Measurements from ENCODE around the gene MMP26. TPM values are rescaled to one million over a fixed set of nuclear protein-coding genes. Genes with fewer than 3 reads are reported as not detected.
"Not testable (repeated sequence)": the region's sequence is repeated elsewhere in the genome, so short reads cannot be mapped to it uniquely, and the experiment has no call there.

The MMP26 gene
- total RNA-seq, 1 donor from 2014 or later: not detected

DNA sequence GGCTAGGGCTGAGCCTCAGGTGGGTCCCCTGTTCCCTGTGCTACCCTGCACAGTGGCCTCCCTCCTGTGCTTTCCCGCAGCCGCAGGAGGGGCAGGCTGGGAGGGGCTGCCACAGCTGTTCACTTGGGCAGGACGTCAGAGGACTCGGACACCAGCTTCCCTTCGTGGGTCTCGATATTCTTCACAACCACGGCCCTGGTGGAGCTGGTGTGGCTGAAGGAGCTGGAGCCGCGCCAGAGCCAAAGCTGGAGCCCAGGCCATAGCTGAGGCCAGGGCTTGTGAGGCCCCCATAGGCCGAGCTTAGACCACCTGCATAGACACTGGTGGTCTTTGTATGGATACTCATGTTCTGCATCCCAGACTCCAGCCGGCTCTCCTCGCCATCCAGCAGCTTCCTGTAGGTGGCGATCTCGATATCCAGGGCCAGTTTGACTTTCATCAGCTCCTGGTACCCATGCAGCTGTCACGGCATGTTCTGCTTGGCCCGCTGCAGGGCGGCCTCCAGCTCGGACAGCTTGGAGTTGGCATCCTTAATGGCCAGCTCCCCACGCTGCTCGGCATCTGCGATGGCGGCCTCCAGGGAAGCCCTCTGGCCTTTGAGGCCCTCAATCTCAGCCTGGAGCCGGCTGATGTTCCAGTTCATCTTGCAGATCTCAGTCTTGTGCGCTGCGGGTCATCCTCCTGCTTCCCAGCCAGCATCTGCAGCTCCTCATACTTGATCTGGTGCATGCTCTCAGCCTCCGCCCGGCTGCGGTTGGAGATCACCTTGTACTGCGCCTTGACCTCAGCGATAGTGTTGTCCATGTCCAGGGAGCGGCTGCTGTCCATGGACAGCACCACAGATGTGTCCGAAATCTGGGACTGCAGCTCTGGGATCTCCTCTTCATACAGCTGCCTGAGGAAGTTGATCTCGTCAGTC lies 18.3 kb downstream of the MMP26 start:
- not testable (repeated sequence) for DNase-seq (ENCODE audit: extremely low read depth, low read depth, low spot score)

DNA sequence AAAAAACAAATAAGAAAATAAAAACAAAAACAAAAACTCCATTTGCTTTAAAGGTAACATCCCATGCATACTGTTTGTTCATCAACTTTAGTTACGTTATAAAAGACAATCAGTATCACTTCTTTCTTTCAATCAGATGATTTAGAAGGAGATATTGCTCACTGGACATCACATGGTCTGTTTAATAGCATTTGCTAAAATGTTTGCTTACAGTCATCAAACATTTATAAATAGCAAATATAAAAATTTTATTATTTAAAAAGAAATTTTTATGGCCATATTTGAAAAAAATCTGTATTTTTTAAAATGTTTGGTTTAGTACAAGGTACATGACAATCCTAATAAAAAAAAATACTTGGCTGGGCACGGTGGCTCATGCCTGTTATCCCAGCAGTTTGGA lies 22.6 kb downstream of the MMP26 start:
- DNase-seq (ENCODE audit: extremely low read depth, low read depth, low spot score): no peak

DNA sequence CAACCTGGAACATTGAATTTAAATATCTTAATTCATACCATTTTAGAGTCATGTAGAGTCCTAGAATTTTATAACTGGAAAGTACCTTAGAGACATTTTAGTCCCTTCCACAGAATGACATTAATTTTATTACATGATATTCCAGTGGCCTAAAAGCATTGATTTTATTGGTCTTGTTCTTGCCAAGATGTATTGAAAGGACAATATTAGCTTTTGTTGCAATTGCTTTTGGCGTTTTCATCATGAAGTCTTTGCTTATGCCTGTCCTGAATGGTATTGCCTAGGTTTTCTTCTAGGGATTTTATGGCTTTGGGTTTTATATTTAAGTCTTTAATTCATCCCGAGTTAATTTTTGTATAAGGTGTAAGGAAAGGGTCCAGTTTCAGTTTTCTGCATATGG lies 36.2 kb downstream of the MMP26 start:
- DNase-seq (ENCODE audit: extremely low read depth, low read depth, low spot score): no peak

DNA sequence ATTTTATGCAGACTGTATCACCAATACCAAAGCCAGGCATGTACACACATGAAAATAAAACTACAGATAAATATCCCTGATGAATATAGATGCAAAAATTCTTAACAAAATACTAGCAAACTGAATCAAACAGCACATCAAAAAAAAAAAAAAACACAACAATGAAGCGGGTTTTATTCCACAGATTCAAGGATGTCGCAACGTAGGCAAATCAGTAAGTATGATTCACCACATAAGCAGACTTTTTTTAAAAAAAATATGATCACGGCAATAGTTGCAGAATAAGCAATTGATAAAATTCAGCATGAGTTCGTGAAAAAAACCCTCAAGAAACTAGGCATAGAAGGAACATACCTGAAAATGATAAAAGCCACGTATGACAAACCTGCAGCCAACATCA lies 43.9 kb downstream of the MMP26 start:
- DNase-seq (ENCODE audit: extremely low read depth, low read depth, low spot score): no peak

DNA sequence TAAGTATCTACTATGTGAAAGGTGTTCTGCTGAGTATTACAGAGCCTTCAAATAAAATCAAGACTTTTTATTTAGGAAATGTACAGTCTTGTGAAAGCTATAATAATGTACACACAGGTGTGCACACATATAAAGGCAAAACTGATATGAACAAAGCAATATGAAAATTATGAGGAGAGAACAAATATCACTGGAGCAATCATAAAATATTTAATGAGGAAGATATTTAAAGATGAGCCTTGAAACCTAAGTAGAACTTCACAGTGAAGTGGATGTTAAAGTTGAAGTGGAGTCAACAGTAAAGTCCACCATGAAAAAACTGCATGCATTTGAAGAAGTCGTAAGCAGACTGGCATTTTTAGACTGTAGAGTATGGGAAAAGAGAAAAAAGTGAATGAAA lies 46.6 kb downstream of the MMP26 start:
- no peak for DNase-seq (ENCODE audit: extremely low read depth, low read depth, low spot score)

Other genes with a start within 250 kb of the MMP26 start
- gene OR52K1, start 222.1 kb upstream of the MMP26 start, total RNA-seq: not detected in 2 replicates
- not detected in 2 replicates for gene OR52M1, start 159.6 kb upstream of the MMP26 start, total RNA-seq
- not detected in 2 replicates for gene OR52I2, start 123.0 kb upstream of the MMP26 start, total RNA-seq
- not detected in 2 replicates for gene OR52I1, start 110.7 kb upstream of the MMP26 start, total RNA-seq
- gene TRIM68, start 96.6 kb upstream of the MMP26 start, total RNA-seq: 21.0 and 21.9 TPM in 2 replicates
- not detected in 2 replicates for gene OR51D1, start 67.3 kb upstream of the MMP26 start, total RNA-seq
- not detected in 2 replicates for gene OR51E1, start 60.8 kb upstream of the MMP26 start, total RNA-seq
- 0.06 TPM in 1 of 2 replicates, not detected in the other for gene OR51E2, start 6.9 kb upstream of the MMP26 start, total RNA-seq
- gene OR51F1, start 65.2 kb downstream of the MMP26 start, total RNA-seq: not detected in 2 replicates
- gene OR52R1, start 99.6 kb downstream of the MMP26 start, total RNA-seq: not detected in 2 replicates
- not detected in 2 replicates for gene OR51F2, start 116.5 kb downstream of the MMP26 start, total RNA-seq
- not detected in 2 replicates for gene OR51S1, start 144.4 kb downstream of the MMP26 start, total RNA-seq
- gene OR51T1, start 177.1 kb downstream of the MMP26 start, total RNA-seq: not detected in 2 replicates
- gene OR51A7, start 199.0 kb downstream of the MMP26 start, total RNA-seq: not detected in 2 replicates
- not detected in 2 replicates for gene OR51G2, start 214.6 kb downstream of the MMP26 start, total RNA-seq
- not detected in 2 replicates for gene OR51G1, start 219.6 kb downstream of the MMP26 start, total RNA-seq
- not detected in 2 replicates for gene OR51A4, start 242.8 kb downstream of the MMP26 start, total RNA-seq